GM19468 (cell line): ENCODE results near the gene RALGAPA1.
"Not testable (repeated sequence)": the region's sequence is repeated elsewhere in the genome, so short reads cannot be mapped to it uniquely, and the experiment has no call there.

Experiments used
- ATAC-seq: cut with Tn5 transposase; IDR thresholded peaks from one replicate; pipeline ENCODE4 v1.9.1; 2021; ENCODE audit warnings: mild to moderate bottlenecking, moderate library complexity, moderate number of reproducible peaks; ENCODE audit not compliant: unreplicated experiment; ENCODE audit errors: extremely low read depth

RALGAPA1 gene

DNA sequence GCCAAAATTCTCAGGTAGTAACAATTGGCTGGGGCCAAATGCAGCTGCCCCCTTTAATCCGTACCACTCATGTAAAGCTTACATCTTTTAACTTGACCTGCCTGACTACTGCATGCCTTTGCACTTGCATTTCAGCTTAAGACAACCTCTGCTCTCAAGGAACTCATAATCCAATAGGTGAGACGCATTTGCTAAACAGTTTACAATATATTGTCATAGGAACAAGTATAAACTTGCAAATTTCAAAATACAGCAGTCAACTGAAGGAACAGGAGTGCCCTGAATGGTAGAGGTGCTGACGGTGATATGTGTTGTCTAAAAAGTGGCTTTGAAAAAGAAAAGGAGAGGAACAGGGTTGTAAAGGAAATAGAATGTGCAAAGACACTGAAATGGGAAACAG is 13.4 kb upstream of the RALGAPA1 start:
- no peak for ATAC-seq

DNA sequence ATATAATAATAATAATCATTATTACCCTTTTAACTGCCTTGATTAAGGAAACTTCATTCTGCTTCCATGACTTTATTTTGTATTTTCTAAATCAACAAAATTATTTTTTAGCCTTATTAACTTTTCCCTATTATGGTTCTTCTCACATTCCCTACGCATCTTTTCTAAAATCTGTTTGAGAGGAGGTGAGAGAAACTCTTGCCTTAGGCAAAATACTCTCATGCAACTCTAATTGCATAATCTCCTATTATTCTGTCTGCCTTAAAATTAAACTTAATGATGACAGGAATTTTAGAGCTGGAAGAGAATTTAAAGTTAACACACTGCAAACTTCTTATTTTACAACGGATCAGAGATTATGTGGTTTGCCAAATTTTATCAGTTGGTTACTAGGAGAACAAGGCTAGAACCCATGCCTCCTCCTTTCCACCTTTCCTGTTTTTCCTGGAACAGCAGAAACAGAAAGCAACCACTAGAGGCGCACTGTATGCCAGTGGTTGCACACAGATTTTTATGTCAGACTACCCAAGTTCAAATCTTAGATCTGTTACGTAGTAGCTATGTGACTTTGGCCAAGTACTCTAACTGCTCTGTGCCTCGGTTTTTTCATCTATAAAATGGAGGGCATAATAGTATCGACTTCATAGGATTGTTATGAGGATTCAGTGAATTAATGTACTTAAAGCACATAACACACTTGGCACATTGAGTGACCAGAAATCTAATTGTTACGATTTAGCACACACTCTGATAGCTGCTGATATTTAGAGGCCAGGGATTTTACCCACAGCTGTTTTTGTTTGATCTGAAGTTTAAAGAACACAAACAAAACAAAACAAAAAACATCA is 12.7 kb upstream of the RALGAPA1 start:
- no peak for ATAC-seq

DNA sequence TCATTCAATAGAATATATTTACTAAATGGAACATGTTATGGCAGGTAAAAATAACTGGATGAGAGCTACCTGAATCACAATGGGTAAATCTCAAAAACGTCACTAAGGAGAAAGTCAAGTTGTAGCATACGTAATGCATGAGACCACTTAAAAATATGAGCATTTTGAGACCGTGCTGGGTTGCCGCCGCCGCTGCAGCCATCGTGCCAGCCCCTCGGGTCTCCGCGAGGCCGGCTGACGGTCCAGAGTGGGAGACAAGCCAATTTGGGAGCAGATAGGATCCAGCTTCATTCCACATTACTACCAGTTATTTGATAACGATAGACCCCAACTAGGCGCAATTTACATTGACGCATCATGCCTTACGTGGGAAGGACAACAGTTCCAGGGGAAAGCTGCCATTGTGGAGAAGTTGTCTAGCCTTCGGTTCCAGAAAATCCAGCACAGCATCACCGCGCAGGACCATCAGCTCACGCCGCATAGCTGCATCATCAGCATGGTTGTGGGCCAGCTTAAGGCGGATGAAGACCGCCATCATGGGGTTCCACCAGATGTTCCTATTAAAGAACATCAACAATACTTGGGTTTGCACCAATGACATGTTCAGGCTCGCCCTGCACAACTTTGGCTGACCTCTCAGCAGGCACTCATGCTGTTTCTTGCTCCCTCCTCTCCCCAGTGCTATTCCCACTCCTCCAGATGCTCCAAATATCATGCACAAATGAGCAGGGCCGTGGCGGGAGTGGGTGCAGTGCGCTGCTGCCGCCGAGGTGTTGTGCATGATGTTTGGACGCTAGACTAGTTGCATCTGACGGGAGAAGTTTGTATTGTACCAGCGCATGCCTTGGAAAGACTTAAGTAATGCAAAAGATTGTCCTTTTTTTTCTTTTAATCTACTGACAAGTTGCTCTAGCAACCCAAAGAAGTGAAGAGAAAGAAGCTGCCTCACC is 10.8 kb upstream of the RALGAPA1 start:
- ATAC-seq, result no peak

DNA sequence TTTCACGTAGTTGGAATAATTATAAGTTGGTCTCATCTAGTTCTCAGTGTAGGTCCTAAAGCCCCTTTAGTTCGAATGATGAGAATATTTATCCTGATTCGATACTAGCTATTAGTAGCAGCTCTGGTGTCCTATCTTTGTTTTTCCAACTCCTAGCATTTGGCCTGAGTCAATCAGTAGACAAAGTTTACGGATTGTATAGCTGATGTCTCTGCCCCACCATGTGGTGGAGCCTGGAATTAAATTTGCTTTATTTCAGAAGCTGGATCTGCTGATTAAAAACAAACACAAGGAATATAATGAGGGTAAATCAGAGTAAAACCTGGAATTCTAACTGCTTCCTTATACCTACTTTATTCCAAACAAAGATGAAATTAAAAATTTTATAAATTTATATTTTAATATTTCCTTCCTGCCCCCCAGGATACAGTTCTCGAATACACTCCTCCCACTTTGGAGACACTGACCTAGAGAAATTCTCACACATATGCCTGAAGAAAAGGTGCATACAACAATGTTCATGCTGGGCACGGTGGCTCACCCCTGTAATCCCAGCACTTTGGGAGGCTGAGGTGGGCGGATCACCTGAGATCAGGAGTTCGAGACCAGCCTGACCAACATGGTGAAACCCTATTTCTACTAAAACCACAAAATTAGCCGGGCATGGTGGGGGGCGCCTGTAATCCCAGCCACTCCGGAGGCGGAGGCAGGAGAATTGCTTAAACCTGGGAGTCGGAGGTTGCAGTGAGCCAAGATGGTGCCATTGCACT is 9.4 kb upstream of the RALGAPA1 start:
- ATAC-seq, result no peak

DNA sequence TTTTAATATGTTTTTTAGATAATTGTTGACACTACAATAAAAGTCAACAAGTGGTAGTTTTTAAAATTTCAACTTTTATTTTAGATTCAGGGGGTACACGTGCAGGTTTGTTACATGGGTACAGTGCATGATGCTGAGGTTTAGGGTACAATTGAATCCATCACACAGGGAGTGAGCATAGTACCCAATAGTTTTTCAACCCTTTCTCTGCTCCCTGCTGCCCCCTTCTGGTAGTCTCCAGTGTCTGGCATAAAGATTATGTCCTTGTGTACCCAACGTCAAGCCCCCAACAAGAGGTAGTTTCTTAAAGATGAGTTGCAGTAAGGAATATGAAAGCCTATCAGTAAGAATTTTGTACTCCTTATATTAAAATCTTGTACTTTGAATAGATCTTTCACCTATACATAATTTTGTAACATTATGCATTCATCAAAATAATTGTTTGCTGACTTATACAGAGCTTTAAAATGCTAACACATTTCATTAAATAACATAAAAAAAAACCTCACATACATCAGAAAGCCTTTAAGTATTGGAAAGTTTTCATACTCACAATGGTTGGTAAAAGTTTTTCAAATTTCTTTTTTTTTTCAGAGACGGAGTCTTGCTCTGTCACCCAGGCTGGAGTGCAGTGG is 5.4 kb upstream of the RALGAPA1 start:
- no peak for ATAC-seq

DNA sequence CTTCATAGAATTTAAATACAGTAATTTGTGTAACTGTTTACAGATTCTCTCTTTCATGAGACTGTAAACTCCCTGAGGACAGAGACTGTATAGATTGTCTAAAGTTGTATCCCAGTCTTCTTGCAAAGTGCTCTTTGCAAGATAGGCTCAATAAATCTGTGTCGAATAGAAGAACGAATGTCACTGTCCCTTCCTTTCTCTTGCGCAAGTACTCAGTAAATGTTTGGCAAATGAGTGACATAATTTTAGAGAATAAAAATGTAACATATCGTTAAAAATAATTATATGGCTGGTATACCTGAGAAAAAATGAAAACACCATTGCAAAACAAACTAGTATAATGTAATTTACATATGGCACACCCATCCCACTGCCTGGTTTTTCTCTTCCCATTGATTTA is 1.9 kb upstream of the RALGAPA1 start:
- no peak for ATAC-seq

DNA sequence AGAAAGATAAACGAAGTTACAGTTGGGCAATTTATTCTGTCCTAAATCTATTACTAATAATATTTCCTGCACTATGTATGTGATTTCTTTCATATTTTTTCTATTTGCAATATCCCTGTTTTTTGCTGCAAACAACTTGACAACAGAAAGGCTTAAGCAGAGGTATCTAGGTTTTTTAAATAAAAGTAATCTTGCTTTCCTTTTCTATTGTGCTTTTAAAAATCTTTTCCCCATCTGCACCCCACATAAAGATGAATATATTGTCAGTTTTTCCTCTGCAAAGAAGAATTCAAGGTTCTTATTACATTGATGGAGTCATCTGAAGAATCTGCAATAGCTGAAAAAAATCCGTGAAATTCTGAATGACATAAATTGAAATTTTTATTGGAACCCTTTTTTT is 502 bp upstream of the RALGAPA1 start:
- no peak for ATAC-seq

DNA sequence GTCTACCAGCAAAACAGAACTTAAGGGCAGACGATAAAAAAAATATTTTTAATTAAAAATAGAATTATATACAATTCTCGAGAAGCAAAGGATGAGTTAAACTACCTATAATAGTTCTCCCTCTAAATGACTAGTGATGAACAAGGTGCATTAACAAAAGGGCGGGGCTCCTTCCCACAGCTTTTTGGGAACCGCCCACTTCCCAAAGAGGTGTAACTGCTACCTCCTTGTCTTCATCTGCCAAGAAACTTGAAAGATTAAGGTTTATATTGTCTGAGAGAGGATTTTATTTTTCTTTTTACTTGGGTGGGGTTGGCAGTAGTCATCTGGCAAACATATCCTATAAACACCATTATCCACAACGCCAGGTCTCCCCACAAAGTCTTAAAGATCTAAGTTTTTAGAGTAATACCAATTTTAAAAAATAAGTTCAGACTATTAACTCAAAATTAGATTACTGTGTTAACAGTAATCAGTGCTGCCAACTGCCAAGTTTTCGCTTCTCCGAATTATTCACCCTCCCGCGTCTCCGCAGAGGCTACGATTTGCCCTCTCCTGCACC is 938 bp downstream of the RALGAPA1 start:
- ATAC-seq, result no peak

DNA sequence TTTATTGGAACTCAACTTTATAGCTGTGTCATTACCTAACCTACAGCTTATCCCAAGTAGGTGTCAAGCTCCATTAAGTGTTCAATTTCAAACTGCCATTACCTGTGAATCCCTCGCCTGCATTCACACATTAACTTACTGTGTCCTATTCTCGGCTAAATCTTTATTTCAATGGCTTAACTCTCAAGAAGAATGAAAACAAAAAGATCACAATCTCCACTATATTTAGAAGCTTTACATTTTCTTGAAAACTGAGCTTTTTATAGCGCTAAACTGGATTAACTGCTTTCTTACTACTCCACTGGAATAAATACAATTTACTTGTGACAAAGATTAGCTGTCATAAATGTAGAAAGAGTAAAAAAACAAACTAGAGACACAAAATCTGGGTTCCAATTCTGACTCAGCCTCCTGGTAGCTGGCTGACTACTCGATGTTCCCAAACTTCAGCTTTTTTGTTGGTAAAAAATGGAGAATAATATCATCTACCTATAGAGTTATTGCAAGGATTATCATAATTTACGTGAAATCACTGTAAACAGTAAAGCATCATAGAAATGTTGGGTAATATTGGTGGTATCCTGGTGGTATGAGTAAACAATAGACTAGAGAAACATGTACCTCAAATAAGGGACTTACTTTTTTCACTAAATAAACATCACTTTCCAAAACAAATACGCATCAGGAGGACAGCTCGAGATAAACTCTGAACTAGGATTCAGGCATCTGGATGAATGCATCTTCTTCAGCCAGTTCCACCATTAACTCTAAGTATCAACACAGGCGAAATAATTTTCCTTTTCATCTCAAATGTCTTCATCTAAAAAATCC is 1.7 kb downstream of the RALGAPA1 start:
- ATAC-seq, result no peak

DNA sequence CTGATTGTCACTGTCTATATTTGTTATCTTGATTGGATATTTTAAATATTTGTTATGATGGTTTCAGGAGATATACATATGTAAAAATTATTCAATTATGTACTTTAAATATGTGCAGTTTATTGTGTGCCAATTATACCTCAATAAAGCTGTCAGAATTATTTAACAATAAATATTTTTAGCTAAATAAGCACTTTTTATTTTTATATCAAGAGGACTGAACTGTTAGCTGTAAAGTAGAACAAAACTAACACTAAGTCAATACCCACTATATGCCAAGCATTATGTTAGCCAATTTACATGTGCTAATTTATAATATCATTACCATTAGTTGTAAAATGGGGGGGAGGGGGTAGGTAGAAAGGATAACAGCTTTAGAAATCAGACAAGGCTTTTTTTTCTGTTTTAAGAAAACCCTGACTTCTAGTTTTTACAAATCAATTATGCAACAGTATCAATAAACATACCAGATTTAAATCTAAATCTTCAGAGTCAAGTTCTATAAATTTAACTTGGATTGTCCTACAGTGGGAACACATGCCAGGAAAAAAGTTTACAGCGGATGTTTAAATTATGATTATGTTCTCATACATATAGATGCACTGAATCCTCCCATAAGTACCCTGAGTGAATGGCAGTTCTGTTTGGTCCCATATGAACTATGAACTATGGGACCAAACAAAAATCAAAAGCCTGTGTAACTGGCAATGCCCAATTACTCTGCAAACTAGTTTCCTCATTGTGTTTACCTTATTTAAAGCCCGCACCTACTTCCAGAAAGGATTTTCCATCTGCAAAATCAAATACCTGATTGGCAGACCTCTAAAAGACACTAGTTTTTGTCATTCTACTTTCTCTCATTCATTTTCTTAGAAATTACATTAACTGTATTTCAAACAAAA is 2.8 kb downstream of the RALGAPA1 start:
- no peak for ATAC-seq

DNA sequence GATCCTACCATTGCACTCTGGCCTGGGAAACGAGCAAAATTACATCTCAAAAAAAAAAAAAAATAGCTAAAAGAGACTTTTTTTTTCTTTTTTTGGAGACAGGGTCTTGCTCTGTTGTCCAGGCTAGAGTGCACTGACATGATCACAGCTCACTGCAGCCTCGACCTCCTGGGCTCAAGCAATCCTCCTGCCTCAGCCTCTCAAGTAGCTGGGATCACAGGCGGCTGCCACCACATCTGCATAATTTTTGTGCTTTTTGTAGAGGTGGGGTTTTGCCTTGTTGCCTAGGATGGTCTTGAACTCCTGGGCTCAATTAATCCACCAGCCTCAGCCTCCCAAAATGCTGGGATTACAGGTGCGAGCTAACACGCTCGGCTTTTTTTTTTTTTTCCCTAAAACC is 11.3 kb downstream of the RALGAPA1 start:
- no peak for ATAC-seq

DNA sequence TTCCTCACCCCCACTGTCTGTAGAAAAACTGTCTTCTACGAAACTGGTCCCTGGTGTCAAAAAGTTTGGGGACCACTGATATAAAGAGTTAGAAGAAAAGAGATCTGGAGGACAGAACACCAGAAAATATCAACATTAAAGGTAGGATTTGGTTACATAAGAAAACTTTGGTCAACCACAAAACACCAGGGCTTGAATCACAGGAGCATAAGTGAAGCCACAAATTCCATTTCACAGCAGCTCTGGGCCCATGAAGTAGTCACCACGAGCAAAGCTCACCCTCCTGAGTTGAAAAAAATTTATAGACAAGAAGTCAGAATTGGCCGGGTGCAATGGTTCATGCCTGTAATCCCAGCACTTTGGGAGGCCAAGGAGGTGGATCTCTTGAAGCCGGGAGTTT is 19.4 kb downstream of the RALGAPA1 start:
- no peak for ATAC-seq

DNA sequence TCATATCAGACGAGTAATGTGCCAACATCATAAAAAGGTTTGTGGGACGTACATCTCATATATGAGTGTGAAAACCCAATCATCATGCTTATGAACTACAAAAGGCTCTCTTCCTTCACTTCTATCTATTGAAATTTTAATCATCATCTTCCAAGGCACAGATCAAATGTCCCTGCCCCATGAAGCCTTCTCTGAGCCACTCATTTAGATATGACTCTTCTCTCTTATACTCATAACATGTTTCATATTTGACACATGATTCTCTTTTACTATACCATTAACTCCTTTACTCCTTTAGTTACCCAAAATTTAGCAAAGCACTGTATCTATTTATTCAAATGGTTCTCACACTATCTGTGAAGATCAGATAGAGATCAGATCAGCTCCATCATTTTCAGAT is 22.2 kb downstream of the RALGAPA1 start:
- ATAC-seq, result no peak

DNA sequence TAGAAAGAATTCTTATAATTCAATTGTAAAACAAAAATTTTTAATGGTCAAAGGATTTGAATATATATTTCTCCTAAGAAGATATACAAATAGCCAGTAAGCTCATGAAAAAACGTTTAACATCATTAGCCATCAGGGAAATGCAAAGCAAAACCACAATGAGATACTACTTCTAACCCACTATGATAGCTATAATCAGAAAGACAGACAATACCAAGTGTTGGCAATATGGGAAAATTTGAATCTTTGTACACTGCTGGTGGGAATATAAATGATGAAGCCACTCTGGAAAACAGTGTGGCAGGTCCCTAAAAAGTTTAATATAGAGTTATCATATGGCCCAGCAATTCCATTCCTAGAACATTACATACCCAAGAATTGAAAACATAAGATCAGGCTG is 25.4 kb downstream of the RALGAPA1 start:
- ATAC-seq, result no peak

DNA sequence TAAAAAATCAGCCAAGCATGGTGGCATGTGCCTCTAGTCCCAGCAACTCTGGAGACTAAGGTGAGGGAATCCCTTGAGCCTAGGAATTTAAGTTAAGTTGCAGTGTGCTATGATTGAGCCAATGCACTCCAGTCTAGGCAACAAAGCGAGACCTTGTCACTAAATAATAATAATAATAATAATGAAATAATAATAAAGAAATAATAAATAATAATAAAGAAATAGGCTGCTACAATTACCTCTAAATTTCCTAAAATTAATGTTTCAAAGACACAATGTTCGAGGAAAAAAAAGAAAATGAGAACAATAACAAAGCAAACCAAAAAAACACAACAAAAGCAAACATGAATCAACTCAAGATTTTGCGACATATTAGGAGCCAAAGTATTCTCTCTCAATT is 29.7 kb downstream of the RALGAPA1 start:
- no peak for ATAC-seq

DNA sequence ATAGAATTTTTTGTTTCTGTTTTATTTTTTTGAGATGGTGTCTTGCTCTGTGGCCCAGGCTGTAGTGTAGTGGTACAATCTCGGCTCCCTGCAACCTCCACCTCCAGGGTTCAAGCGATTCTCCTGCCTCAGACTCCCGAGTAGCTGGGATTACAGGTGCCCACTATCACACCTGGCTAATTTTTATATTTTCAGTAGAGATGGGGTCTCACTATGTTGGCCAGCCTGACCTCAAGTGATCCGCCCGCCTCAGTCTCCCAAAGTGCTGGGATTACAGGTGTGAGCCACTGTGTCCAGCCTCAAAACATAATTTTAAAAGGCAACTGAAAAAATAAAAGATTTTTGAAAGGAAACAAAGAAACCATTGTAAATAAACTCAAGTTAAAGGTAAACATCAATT is 31.5 kb downstream of the RALGAPA1 start:
- not testable (repeated sequence) for ATAC-seq

DNA sequence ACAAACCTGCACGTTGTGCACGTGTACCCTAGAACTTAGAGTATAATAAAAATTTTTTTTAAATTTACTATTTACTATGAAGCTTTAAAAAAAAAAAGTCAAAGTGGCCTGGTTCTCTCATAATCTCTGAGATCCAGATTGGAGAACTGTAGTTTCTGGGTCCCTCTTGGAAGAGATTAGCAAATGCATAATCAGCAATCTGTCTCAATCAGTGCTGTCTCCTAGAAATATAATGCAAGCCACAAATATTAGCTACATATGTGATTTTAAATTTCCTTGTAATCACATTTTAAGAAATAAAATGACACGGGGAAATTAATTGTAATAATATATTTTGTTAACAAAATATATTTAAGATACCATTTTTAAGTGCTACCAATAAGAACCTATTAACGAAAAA is 32.3 kb downstream of the RALGAPA1 start:
- ATAC-seq, result no peak

DNA sequence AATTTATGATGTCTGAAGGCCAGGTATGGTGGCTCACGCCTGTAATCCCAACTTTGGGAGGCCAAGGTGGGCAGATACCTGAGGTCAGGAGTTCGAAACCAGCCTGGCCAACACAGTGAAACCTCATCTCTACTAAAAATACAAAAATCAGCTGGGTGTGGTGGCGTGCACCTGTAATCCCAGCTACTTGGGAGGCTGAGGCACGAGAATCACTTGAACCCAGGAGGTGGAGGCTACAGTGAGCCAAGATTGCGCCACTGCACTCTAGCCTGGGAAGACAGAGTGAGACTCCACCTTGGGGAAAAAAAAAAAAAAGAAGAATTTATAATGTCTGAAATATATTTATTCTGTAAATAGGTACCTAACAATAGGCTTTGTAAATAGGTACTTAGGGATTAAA is 33.0 kb downstream of the RALGAPA1 start:
- ATAC-seq, result not testable (repeated sequence)
